T-helper 17 cell (primary cell): ENCODE data around the gene CRYBG2. TPM values are rescaled to one million over a fixed set of nuclear protein-coding genes. Genes with fewer than 3 reads are reported as not detected.
A peak's percentile ranks its signal among the peaks of the same experiment; 100 is the strongest.

Source experiments
- ATAC-seq: fragments of 150-1000 bp; cut with Tn5 transposase; 2 replicates; pipeline ENCODE4 v1.10.0; 2021; ENCODE audit warnings: mild to moderate bottlenecking, moderate library complexity
- DNase-seq, 3 donors: peaks; one replicate each; pipeline versions ENCODE4 v3.0.0 to v3.0.0-alpha.2; 2020 to 2021
- H3K9me3 ChIP-seq: one replicate; pipeline ENCODE4 v1.7.0; 2013; ENCODE audit warnings: low read length, mild to moderate bottlenecking; ENCODE audit not compliant: control insufficient read depth, poor library complexity, severe bottlenecking
- H3K27ac Mint-ChIP-seq: one replicate; pipeline ENCODE4 v1.8.0; 2022; ENCODE audit warnings: mild to moderate bottlenecking, moderate library complexity, mixed read lengths
- H3K27me3 Mint-ChIP-seq: one replicate; pipeline ENCODE4 v1.8.0; 2022; ENCODE audit warnings: mixed read lengths
- H3K36me3 Mint-ChIP-seq: one replicate; pipeline ENCODE4 v1.8.0; 2022; ENCODE audit warnings: low read depth, mixed read lengths
- H3K4me1 Mint-ChIP-seq: one replicate; pipeline ENCODE4 v1.8.0; 2022; ENCODE audit warnings: mild to moderate bottlenecking, mixed read lengths
- H3K4me3 Mint-ChIP-seq: one replicate; pipeline ENCODE4 v1.8.0; 2022; ENCODE audit warnings: mild to moderate bottlenecking, moderate library complexity, mixed read lengths
- total RNA-seq, 4 donors: library from RNA in 2 of 4; stranded (reverse) in 2 of 4; gene quantifications; one replicate each; pipeline ENCODE4 v1.2.3 and lab custom pipeline; 2022 to 2026

Gene CRYBG2
- total RNA-seq, 2 donors from 2014 or later = 1.2 to 2.9 TPM

DNA sequence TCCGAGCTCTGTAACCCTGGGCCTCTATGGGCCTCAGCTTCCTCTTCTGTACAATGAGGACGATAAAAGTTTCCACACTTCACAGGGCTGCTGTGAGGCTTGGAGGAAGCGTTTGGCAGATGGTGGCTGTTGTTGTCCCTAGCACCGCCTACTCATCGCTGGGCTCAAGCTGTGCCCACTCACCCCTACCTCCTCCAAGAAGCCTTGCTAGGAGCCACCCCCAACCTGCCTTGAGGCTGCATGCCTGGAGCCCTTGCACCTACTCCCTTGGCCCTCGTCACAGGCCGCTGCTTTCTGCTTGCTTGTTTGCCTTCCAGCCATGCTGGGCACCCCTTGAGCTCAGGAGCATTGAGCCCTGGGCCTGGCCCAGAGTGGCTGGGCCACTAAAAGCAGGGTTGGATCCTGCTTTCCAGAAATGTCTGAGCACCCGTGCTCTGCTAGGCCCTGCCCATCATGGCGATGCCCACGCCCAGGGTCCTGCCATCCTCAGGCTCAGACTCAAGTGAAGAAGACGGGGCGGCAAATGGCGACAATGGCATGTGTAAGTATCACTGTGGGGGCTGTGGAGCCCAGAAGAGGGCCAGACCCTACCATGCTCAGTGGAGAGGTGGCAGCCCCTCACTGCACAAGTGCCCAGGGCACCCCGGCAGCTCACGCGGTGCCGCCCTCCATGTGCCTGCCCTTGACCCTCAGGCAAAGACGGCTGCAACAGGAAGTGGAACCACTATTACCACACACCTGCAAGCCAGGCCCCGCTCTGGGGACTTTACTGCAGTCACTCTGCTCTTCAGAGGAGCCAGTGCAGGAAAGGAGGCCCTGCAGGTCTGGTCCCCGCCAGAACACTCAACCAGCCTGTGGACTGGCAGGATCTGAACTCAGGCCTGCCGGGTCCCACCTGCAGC lies 64.5 kb downstream of the CRYBG2 start:
- Mint-ChIP-seq H3K36me3 (peaks cover 5% of the 10 kb centered on the region), H3K4me3 (peak overlapping the region; percentile 74), H3K27me3 (no peaks in the 10 kb centered on the region), H3K4me1 (peaks cover 71% of the 10 kb centered on the region), H3K27ac (peak overlapping the region; percentile 99)
- ATAC-seq (peak; percentile 11), DNase-seq (no peak)
- H3K9me3 ChIP-seq = no peaks in the 10 kb centered on the region

DNA sequence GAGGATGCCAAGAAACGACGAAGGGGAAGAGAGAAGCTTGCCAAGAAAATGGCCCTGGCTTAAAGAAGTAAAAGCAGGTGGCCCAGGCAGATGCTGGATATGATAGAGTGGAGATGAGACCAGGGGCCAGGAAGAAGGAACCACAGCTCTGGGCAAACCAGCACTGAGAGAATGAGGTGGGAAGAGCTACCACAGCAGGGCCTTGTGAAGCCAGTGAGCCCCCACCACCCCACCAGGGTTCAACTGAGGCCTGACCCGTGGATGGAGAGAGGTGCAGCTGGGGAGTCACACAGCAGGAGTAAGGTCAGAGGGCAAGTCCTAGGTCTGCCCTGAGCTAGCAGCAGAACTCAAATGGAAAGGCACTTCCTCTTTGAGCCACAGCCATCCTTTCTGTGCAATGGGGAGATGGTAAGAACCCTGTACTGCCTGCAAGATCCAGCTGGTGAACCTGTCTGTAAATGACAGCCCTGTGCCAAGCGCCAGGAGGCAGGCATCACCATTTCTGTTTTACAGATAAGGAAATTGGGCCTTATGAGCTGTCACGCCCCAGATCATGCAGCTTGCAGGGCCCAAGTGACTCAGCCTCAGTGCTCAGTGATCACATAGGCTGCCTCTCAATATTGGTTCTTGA lies 65.5 kb downstream of the CRYBG2 start:
- Mint-ChIP-seq H3K27me3 (no peaks in the 10 kb centered on the region), H3K4me3 (peak overlapping the region; percentile 74), H3K27ac (peak overlapping the region; percentile 99), H3K36me3 (peaks cover 7% of the 10 kb centered on the region), H3K4me1 (peaks cover 79% of the 10 kb centered on the region)
- peak in 1 of 3 donors; percentile 48 for DNase-seq
- ATAC-seq = no peak
- no peaks in the 10 kb centered on the region for H3K9me3 ChIP-seq

DNA sequence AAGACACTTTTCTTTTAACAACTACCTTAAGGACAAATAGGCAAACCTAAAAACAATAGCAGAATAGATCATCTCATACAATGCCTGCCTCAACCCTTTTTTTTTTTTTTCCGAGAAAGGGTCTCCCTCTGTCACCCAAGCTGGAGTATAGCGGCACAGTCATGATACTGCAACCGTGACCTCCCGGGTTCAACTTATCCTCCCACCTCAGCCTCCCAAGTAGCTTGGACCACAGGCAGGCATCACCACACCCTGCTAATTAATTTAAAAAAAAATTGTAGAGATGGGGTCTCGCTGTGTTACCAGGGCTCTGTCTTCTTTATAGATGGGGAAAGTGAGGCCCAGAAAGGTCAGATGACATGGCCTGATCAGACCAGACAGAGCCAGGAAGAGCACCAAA lies 66.1 kb downstream of the CRYBG2 start:
- DNase-seq (no peak), ATAC-seq (no peak)
- no peaks in the 10 kb centered on the region for H3K9me3 ChIP-seq
- Mint-ChIP-seq H3K27ac (peak overlapping the region; percentile 99), H3K4me1 (peaks cover 83% of the 10 kb centered on the region), H3K36me3 (peaks cover 11% of the 10 kb centered on the region), H3K27me3 (no peaks in the 10 kb centered on the region), H3K4me3 (peak overlapping the region; percentile 92)

DNA sequence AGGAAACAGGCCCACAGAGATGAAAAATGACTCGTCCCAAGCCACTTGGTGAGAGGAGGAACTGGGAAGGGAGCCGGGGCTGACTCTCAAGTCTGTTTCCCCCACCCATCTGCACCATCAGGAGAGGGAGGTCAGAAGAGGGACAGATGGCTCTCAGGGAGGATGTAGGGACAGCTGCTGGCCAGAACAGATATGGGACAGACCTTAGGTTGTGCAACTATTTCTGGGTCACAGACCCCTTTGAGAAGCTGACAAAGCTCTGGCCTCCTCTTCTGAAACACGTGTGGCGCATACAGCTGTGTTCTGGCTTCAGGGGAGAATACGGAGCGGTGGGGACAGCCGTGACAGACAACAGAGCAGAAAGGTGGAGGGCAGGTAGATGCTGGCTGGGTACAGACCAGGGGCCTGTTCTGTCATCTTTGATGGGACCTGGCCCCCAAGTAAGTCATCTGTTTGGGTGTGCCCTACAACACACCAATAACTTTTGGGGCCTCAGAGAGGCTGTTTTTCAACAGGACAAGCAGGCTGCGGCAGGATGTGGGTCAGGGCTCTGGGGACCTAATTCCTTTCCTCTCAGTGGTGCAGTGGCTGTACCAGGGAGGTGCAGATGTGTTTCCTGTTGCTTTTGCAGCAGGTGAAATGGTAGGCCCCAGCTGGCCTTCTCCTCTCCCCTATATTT lies 66.8 kb downstream of the CRYBG2 start:
- peak overlapping the region; percentile 99 for H3K27ac Mint-ChIP-seq
- ATAC-seq (peak; percentile 62), DNase-seq (peak; percentile 49 to 65 (median 58))
- peaks cover 87% of the 10 kb centered on the region for H3K4me1 Mint-ChIP-seq
- peaks cover 11% of the 10 kb centered on the region for H3K36me3 Mint-ChIP-seq
- peak overlapping the region; percentile 92 for H3K4me3 Mint-ChIP-seq
- H3K9me3 ChIP-seq = no peaks in the 10 kb centered on the region
- H3K27me3 Mint-ChIP-seq = no peaks in the 10 kb centered on the region

DNA sequence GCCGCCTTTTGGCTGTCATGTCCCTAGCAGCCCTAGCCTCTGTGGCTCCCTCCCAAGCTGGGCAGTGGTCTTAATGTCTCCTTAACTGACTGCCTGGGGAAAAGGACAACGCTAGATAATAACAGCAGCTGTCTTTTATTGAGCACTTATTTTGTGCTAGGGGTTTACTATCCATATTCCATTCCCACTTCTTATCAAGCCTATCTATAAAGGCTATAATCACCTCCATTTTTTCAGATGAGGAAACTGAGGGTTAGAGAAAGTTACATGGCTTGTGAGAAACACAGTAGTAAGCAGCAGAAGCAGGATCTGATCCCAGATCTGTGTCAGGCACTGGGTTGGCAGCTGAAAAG lies 67.9 kb downstream of the CRYBG2 start:
- no peaks in the 10 kb centered on the region for H3K9me3 ChIP-seq
- no peak for ATAC-seq
- Mint-ChIP-seq H3K27me3 (no peaks in the 10 kb centered on the region), H3K27ac (peak overlapping the region; percentile 99), H3K4me3 (no peak overlapping the region), H3K4me1 (peaks cover 85% of the 10 kb centered on the region), H3K36me3 (peaks cover 13% of the 10 kb centered on the region)
- DNase-seq = no peak

DNA sequence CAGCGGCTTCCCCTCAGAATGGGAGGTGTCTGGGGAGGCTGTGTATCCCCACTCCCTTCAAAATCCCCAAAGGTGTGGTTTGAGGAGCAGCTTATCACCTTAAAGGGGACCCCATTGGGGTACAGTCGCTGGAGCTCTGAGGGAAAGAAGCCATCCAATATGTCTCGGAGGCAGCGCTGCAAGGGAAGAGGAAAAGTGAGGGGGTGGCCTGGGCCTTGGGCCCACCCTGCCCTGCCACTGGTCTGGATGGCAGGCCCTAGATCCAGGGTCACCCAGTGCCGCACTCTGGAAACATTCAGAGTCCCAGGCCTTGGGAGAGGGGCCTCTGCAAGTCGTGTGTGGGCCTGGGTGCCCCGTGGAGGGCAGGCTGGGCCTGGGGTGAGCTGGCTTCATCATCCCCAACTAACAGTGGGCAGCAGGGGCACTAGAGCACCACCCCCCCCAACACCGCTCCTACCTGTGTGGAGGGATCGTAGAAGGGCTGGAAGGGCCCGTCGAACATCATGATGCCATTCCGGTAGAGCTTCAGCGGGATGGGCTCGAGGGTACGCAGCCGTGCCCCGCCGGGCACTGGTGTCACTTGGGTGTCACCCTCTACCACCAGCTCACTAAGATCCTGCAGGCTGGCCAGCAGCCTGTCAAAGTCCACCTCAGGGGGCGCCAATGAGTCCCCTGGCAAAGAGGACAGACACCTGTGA lies 68.4 kb downstream of the CRYBG2 start:
- H3K36me3 Mint-ChIP-seq = peaks cover 14% of the 10 kb centered on the region
- H3K4me3 Mint-ChIP-seq = peak overlapping the region; percentile 91
- H3K27me3 Mint-ChIP-seq = no peaks in the 10 kb centered on the region
- peaks cover 86% of the 10 kb centered on the region for H3K4me1 Mint-ChIP-seq
- DNase-seq (no peak), ATAC-seq (no peak)
- no peaks in the 10 kb centered on the region for H3K9me3 ChIP-seq
- peak overlapping the region; percentile 99 for H3K27ac Mint-ChIP-seq

DNA sequence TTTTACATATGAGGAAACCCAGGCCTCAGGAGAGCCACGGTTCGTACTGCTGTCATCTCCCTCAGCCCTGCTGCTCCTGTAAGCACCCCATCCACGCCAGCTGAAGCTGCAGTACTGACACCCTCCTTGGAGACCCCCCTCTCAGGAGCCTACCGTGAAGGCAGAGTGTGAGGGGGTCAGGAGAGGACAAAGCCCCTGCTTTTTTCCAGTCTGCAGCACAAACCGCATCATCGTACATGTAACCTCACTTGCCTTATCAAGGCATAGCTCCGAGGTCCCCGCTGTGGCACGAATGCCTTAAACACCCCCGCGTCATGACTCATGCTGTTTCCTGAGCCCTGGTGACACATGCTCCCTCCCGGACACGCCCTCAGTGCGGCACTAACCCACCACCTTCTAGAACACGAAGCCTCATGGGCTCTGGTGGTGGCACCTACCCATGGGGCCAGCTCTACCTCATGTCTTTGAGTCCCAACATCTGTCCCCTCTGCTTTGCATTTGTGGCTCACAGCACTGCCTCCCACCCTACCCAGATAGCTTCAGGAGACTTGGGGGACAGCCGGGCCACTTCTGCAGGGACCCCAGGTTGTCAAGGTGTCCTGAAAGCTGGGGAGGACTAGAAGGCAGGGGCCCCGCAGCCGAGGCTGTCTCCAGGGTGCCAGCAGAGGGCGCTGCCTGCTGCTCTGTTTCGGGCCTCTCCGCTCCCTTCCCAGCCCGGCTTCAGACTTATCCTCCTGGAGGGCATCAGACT lies 69.2 kb downstream of the CRYBG2 start:
- H3K36me3 Mint-ChIP-seq = peaks cover 17% of the 10 kb centered on the region
- ATAC-seq (peak; percentile 78), DNase-seq (peak; percentile 78 to 89 (median 81))
- H3K4me1 Mint-ChIP-seq = peaks cover 80% of the 10 kb centered on the region
- H3K27me3 Mint-ChIP-seq = no peaks in the 10 kb centered on the region
- H3K9me3 ChIP-seq = no peaks in the 10 kb centered on the region
- H3K27ac Mint-ChIP-seq = peak overlapping the region; percentile 99
- peak overlapping the region; percentile 91 for H3K4me3 Mint-ChIP-seq

DNA sequence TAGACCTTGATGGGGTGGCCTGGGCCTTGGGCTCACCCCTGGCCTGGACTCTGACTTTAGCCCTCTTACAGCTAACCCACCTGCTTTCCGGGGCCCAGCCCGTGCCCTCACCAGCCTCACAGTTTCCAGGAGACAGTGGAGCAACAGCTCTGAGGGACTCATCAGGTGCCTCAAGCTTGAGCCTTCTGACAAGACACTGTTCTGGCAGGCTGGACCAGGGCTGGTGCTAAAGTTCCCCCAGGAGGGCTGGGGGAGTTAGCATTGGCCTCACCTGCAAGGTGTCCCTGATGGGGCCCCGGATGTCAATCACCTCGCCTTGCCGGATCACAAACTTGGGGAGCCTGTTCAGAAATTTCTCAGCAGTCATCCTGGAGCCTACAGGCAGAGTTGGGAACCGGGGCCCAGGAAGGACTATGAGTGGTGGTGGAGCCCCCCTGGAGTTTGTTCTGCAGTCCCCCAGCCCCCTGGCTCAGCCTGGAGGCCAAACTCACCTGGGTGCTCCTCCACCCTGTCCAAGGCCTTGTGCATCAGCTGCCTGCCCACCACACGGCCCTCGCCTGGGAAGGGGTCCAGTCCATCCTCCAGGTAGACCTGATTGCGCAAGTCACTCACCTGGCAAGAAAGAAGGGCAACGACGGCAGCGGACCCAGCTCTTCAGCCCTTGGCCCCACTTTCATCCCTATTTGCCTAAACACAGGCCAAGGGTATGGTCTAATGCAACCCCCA lies 69.9 kb downstream of the CRYBG2 start:
- Mint-ChIP-seq H3K27me3 (no peaks in the 10 kb centered on the region), H3K27ac (peak overlapping the region; percentile 99), H3K36me3 (peaks cover 17% of the 10 kb centered on the region), H3K4me3 (peak overlapping the region; percentile 91), H3K4me1 (peaks cover 76% of the 10 kb centered on the region)
- DNase-seq = no peak
- H3K9me3 ChIP-seq = no peaks in the 10 kb centered on the region
- no peak for ATAC-seq

DNA sequence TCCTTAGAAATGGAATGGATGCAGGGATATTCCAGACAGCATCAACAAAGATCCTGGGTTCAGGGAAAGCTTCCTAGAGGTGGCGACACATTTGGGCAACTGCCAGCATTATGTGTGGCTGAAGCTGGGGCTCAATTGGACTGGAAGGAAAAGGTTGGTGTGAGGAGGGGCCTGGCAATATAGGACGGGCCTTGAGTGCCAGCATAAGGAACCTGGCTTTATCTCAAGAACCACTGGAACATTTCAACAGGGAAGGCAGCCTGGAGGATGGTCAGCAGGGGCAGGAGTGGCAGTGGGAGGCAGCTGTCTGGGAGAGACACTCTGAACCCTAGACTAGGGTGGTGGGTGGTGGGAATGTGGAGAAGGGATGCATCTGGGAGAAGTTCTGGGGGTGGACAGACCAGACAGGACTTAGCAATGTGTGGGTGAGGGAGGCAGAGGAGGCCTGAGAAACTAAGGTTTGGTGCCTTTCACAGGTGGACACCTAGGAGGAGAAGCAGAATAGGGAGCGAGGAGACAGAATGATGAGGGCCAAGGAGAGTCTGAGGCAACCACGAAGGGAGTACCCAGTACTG lies 70.6 kb downstream of the CRYBG2 start:
- no peak for ATAC-seq
- Mint-ChIP-seq H3K4me1 (peaks cover 74% of the 10 kb centered on the region), H3K27me3 (no peaks in the 10 kb centered on the region), H3K36me3 (peaks cover 17% of the 10 kb centered on the region), H3K27ac (peak overlapping the region; percentile 99), H3K4me3 (peak overlapping the region; percentile 84)
- no peak for DNase-seq
- no peaks in the 10 kb centered on the region for H3K9me3 ChIP-seq

DNA sequence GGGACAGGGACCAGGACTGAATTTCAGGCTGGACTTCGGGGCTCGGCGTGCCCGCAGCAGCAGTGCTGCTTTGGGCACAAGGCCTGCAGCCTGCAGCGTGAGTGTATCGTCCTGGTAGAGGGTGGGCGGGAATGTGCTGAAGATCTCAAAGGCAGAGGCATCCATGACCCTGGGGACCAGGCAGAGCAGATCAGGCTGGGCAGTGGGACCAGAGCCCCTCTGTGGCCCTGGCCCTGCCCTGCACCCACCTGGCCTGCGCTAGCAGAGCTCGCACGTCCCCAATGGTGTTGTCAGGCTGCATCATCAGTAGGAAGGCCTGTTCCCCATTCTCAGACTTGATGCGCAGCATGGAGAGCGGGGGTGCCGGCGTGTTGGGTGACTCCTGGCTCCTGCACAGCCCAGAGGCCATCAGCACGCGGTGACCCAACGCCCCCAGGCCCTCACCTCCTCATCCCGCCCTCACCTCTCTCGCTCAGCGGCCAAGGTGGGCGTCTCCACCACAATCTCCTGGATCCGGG lies 71.5 kb downstream of the CRYBG2 start:
- ATAC-seq = no peak
- peaks cover 17% of the 10 kb centered on the region for H3K36me3 Mint-ChIP-seq

DNA sequence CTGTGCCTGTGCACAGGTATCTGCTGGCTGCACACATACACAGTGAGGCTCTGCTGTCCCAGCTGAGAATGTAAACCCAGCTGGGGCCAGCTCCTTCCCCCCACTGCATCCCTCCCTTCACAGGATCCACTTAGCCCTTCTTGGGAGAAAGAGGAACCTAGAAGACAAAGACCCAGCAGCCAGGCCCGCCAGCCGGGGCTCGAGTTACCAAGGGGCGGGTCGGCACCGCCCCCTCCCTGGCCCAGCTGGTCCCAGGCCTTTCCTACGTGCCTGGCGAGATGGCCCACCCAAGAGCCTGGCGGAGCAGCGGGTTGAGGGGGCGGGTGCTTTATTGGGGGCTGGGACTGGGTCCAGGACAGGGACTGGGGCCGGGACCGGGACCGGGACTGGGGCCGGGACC lies 72.0 kb downstream of the CRYBG2 start:
- H3K4me1 Mint-ChIP-seq = peaks cover 71% of the 10 kb centered on the region
- no peak for ATAC-seq
- H3K9me3 ChIP-seq = no peaks in the 10 kb centered on the region
- DNase-seq = no peak
- H3K27ac Mint-ChIP-seq = peak overlapping the region; percentile 97
- peaks cover 17% of the 10 kb centered on the region for H3K36me3 Mint-ChIP-seq
- H3K4me3 Mint-ChIP-seq = peak overlapping the region; percentile 97
- no peaks in the 10 kb centered on the region for H3K27me3 Mint-ChIP-seq

More for the DNA sequence above, 71.5 kb downstream of the CRYBG2 start:
- H3K27me3 Mint-ChIP-seq = no peaks in the 10 kb centered on the region
- peak overlapping the region; percentile 58 for H3K4me3 Mint-ChIP-seq
- peaks cover 73% of the 10 kb centered on the region for H3K4me1 Mint-ChIP-seq
- H3K27ac Mint-ChIP-seq = peak overlapping the region; percentile 99
- DNase-seq = no peak
- no peaks in the 10 kb centered on the region for H3K9me3 ChIP-seq
